DMS 273 treated with DMSO at 0.1 percent for 48 hours (cell line): ENCODE data around the gene FBXW11.

Experiments
- DNase-seq: peaks from one replicate; lab custom pipeline; 2025; lab: John Stamatoyannopoulos, UW

The FBXW11 gene

GRCh38 chr5:171840711-171841522 lies 165.5 kb downstream of the FBXW11 start:
- DNase-seq = peak; percentile 30

- no peak for DNase-seq
These were observed 166.4 kb downstream of the FBXW11 start for GRCh38 chr5:171840066-171840465.

DNA sequence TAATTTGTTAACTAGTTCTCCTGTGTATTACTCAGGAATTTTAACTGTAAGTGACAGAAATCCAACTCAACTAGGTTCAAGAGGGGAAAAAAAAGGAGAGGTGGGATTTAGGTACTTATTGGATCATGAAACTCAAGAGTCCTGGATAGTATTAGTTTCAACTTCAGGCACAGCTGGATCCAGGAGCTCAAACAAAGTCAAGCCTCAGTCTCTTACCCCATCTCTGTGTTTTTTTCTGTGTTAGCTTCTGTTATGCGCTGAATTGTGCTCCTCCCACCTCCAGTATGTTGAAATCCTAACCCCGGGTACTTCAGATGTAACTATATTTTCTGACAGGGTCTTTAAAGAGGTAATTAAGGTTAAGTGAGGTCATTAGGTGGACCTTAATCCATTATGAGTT lies 167.3 kb downstream of the FBXW11 start:
- DNase-seq = no peak

GRCh38 chr5:171838066-171838465 lies 168.4 kb downstream of the FBXW11 start:
- no peak for DNase-seq

DNA sequence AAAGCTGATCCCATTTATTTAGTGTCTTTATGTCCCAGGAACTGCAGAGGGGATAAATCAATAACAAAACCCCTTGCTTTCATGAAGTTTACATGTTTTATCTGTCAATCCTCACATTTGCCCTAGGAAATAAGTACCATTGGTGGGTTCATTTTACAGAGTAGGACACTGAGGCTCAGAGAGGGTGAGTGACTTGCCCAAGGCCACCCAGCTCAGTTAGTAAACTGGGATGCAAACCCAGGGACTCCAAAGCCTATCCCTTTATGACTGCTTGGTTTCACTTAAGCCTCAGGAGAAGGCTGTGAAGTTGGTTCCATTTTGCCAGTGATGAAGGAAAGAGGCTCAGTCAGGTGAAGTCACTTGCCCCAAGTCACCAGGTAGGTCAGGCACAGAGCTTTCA lies 168.9 kb downstream of the FBXW11 start:
- no peak for DNase-seq

DNA sequence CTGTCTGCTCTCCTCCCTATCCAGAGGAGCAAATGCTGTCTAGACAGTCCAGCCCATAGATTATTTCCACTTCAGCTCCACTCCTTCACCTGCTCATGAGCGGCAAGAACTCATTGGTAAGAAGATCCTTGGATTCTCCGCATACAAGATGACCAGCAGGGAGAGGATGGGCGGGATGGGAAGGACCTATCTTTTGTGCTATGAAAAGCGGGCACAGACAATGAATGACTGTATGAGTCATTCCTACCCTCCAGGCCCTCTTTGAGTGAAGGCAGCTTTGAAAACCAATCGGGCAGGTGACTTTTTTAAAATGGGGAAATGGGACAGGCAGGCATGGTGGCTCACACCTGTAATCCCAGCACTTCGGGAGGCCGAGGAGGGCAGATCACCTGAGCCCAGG lies 171.4 kb downstream of the FBXW11 start:
- DNase-seq = no peak

DNA sequence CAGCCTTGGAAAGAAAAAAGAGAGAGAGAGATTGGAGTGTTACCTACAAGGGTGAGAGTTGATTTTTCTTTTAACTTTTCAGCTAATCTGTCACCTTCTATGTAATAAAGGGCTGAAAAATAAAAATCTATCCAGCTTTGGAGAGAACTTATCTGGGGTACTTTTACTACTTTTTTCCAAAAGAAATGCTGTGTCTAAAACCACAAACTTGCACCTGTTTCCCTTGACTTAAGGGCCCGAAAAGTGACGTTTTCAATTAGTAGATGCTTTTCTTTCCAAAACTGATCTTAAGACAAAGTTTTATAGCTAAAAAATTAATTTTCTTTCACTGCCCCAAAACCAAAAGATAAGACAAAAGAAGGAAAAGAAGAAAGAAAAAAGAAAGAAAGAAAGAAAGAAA lies 172.0 kb downstream of the FBXW11 start:
- no peak for DNase-seq

- no peak for DNase-seq
These were observed 173.7 kb downstream of the FBXW11 start for GRCh38 chr5:171832775-171833174.

DNA sequence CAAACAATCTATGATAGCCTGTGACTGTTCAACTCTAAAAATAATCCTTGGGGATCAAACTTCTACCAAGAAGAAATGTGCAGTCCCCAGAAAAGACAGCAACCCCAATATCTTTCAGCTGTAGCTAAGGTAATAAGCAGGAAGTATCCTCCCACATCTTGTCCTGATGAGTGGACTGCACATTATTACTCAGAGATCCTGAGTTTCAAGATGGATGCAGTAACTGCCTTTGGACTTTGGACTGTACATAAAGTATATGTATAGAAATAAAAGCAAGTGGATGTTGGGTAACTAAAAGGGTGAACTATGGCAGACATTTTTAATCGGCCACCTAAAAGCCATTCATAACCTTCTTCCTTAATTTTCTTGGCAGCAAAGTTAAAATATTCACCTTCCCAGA lies 175.8 kb downstream of the FBXW11 start:
- no peak for DNase-seq

GRCh38 chr5:171827162-171827561 lies 179.3 kb downstream of the FBXW11 start:
- no peak for DNase-seq

DNA sequence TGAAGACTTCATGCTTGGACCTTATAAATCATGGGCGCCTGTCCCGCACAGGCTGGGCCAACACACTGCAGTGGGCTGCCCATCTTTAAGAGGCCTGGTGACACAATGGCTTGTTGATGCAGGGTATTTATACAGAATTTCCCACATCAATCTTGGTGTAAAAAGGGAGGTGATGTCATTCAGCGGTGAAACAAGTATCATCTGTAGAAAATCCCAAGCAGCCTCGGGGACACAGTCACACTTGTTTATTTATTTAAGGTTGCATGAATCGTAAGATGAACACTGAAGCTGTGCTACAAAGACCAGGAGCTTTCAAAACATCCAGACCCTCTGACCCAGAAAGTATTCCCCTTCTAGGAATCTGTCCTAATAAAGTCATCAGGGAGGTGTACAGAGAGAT lies 180.3 kb downstream of the FBXW11 start:
- no peak for DNase-seq

DNA sequence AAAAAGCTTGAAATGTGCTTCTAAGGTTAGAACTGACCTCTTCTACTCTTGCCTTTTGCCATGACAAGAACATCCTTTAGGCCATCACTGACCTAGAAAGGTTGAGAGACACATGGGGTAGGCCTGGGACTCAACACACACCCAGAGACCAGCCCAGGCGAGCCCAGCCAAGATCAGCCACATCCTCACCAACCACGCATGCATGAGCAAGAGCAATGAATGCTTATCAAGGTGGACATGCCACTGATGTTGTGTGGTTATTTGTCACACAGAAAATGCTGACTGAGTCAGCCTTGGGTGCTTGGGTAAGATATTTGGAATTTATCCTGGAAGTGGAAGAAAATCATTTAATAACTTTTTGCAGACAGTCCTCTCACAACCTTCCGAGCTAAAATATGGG lies 181.4 kb downstream of the FBXW11 start:
- DNase-seq = no peak

DNA sequence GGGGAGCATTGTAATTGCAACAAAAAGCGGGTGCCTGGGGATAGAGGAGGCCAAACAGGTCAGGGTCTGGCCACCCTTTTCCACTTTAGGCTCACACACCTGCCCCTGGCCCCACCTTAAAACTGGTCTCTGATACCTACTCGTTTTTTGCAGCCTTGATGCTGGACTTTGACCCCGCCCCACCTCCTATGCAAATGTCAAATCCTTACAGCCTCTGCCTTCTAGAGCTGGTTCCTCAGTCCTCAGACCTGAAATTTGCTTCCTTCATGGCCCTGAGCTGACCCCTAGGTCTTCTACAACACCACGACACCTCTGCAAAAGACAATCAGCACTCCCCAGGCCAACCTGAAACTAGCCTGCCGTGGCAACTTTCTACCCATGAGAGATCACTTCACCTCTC lies 183.2 kb downstream of the FBXW11 start:
- no peak for DNase-seq

DNA sequence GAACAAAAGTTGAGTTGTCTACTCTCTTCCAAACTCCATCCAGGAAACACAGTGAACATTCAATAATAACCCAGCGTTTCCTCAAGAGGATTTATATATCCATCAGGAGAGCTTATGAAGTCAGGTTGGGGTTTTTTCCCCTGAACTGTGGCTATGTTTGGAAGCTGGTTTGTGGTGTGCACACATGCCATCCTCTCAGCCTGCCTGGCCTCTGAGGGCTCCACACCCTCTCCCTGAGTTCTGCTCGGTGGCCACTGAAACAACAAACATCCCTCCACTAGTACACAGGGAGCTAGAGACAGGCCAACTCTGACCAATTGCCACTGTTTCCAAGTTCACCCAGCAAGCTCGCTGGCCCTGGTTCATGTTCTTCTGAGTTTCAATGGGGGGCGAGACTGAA lies 185.2 kb downstream of the FBXW11 start:
- DNase-seq = no peak

- no peak for DNase-seq
These were observed 185.9 kb downstream of the FBXW11 start for GRCh38 chr5:171820561-171820960.

GRCh38 chr5:171816666-171817065 lies 189.8 kb downstream of the FBXW11 start:
- DNase-seq = no peak

DNA sequence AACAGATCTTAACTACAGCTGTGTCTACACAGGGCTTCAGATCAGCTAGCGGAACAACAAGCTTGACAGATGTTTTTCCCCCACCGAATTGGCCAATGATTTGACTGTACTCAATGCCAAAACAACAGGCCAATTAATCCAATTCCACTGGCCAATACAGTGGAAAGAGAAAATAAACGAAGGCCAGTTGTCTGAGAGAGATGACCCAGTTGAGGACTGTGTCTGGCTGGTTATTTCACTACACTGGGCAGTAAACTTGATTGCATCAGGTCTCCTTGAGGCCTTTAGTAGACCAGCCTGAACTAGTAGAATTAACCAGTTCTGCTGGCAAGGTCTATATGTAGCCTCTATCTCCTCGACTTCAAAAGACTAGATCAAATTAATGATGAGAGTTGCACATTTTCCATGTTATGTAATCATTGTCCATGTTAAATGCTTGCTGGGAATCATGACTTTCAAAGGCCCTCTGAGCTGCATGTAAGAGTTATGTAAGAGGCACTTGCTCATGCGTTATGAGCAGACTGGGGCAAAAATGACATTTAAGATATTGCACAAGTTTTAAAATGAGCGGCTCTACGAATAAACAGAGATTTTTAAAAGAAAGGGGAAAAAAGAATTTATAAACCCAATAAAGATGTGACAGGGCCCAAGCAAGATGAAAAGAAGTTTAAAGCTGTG lies 192.5 kb downstream of the FBXW11 start:
- DNase-seq = no peak

GRCh38 chr5:171813270-171813669 lies 193.2 kb downstream of the FBXW11 start:
- no peak for DNase-seq
